T-helper 9 cell (primary cell): ENCODE results near the gene NEK4.
"Not testable (repeated sequence)": the region's sequence is repeated elsewhere in the genome, so short reads cannot be mapped to it uniquely, and the experiment has no call there.

ENCODE experiments used
- DNase-seq: peaks from one replicate; pipeline ENCODE4 v3.0.0-alpha.2; 2020

Gene NEK4

GRCh38 chr3:52695798-52696671 is 74.7 kb downstream of the NEK4 start:
- DNase-seq = no peak

DNA sequence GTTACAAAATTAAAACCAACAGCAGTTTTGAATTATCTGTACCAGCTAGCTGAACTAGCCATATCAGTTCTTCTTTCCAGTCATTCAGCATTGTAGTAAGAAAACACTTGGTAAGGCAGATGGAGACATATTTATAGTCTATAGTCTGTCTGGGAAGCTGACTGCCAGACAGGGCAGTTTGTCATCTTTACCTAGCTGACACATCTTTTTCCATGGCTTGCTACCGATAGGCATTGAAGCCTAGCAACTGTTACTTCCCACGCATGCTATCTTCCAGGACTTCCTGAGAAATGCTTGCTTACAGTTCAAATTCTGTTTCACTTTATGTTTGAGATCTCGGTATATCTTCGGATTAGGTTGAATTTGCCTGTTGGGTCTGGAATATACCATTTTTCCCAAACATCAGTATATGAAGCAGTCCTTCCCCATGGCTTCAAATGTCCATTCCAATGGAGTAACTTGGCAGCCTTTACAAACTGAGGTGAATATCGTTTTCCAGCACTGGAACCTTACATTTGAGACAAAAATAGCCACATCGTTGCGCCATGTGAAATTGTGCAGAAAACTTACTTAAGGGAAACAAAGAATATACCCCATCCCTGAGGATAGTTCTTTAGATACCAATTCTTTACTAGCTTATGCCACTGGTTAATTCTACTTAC is 76.1 kb downstream of the NEK4 start:
- DNase-seq = no peak

DNA sequence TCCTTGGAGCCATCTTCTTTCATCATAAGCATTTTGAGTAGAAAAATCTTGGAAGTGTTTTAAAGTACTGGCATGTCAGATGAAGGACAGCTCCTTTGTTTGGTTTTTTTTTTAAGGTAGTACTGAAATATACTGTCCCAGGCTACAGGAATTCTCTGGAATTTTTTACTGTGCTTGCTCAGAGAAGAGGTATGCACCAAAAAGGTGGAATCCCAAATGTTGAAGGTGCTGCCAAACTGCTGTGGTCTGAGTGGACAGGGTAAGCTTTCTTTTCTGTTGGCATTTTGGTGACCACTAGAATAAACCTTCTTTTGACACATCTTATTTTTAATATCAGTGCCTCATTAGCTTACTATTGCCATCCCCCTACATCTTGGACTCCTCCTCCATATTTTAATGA is 77.7 kb downstream of the NEK4 start:
- DNase-seq = no peak

DNA sequence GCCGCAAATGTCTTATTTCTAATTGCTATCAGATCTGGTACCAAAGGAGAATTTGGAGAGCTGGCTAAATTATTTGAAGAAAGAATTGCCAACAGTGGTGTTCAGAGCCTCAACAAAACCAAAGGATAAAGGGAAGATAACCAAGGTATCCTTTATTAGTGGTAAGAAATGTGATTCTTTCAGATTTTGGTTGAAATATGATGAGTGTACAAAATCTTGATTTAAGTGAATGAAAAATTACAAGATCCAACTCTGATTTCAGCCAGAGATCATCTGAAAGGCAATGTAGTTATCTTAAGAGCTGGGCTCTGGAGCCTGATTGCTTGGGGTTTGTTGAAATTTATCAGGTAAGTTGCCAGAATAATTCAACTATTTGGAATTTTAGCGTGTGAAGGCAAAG is 80.2 kb downstream of the NEK4 start:
- no peak for DNase-seq

- DNase-seq = no peak
Measured at GRCh38 chr3:52689151-52689550, 81.6 kb downstream of the NEK4 start.

- no peak for DNase-seq
Measured at GRCh38 chr3:52688266-52688665, 82.5 kb downstream of the NEK4 start.

- peak; percentile 86 for DNase-seq
Measured at GRCh38 chr3:52685709-52686691, 84.7 kb downstream of the NEK4 start, which contains the start of the genes GNL3 and PBRM1. TSS of gene GNL3 (plus strand) at chr3:52686032. CDS start at chr3:52686093, 61 bp downstream. TSS of gene PBRM1 (minus strand) at chr3:52685913.

DNA sequence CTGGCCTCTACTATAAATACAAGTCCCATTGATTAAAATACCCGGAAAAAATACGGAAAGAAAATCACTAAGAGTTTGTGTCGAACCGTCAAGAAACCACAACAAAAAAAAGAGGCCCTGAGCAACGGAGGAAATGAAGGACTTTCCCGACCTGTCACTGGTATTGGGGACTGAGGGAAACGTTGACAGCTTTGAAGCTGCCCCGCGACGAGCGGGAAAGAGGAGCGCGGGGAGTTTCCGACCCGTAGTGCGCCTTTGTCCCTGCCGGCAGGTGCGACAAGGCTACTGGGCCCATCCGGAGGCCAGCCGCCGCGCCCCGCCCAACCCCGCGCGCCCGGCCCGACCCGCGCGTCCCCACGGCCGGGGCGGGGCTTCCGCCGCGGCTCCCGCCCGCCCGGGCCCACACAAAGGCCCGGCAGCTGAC is 85.4 kb downstream of the NEK4 start:
- peak; percentile 72 for DNase-seq

- no peak for DNase-seq
Measured at GRCh38 chr3:52684184-52684583, 86.6 kb downstream of the NEK4 start.

DNA sequence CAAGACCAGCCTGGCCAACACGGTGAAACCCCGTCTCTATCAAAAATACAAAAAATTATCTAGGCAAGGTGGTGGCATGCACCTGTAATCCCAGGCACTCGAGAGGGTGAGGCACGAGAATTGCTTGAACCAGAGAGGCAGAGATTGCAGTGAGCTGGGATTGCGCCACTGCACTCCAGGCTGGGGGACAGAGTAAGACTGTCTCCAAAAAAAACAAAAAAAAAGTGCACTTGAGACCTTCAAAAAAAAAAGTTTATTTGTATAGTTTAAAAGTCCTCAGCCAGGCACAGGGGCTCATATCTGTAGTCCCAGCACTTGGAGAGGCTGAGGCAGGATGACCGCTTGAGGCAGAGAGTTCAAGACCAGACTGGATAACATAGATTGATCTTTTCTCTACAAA is 87.1 kb downstream of the NEK4 start:
- DNase-seq = no peak

DNA sequence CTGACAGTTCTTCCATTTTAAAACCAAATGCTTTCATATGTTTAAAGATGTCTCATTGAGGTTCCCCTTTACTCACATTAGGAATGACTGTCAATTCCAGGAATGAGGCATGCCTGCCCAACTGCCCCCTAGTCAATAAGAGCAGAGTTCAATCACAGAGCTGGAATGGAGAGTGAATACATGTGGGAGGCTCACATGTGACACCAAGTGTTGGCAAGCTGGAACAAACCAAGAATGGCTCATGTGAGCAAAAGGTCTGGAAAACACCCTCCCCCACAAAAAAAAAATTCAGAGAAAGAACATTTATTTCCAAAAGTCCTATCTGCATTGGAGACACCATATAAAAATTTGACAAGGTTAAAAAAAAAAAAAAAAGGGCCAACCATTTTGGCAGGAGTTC is 88.7 kb downstream of the NEK4 start:
- no peak for DNase-seq

GRCh38 chr3:52681596-52681995 is 89.1 kb downstream of the NEK4 start:
- no peak for DNase-seq

- DNase-seq = no peak
Measured at GRCh38 chr3:52679811-52680210, 90.9 kb downstream of the NEK4 start.

DNA sequence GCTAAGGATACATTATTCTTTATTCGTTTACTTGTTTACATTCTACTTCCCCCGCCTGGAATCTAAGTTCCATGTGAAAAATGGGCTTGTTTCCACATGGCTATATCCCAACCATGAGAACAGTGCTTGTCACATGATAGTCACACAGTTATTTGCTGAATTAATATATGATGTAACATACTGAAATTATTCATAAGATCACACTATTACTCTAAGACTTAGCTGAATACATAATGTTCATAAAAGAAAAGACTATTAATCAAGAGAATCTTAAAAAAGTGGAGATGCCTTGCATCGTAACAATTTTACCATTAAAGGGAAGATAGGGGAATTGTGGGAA is 91.6 kb downstream of the NEK4 start:
- DNase-seq = no peak

DNA sequence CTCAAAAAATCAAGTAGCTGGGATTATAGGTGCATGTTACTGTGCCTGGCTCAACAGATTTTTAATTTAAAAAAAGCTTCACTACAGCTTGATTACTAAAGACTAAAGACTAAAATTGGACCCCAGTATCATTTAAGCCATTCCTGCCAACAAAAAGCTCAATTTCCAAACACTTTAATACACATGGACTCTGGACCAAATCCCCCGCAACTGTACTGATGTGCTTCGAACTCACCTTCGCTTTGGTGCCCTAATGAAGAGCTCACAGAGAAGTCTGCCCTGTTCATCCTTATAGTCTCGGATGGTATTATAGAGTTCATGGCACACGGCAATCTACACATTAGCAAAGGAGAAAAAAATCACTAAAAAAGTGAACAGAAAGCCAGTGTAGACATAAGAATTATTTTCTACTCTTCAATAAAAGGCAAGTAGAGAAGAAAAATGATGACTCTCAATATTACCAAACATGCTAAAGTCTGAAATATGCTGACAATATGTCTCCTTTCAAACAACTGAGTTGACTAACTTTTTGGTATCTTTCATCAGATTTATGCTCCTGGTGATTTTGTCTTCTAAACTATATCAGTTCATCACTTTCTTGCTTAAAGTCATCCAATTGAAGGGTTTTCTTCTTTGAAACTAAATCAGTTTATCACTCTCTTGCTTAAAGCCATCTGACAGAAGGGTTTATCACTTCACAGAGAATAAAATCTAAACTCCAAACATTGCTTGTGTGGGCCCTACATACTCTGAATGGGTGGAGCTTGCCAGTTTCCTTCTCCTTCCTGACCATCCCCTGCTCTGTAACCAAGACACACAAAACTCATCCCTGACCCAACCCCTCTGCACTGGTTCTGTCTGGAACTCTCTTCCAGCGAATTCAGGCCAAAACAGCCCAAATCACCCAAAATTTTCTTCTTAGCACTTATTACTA is 92.2 kb downstream of the NEK4 start:
- no peak for DNase-seq

- DNase-seq = not testable (repeated sequence)
Measured at GRCh38 chr3:52676201-52676600, 94.5 kb downstream of the NEK4 start.

DNA sequence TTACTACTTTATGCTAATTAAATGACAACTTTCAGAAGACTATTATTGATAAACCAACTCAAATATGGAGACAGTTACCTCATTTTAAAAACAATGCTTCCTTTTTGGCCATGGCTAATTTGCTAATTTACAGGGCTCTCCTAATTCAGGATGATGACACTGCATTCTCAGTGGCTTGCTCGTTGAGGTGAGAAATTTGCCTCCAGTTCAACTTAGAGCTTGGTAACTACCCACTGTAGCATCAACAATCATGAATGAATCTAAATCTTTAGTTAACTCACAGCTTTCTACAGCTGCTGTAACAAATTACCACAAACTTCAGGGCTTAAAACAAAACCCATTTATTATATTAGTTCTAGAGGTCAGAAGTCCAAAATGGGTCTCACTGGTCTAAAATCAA is 99.1 kb downstream of the NEK4 start:
- no peak for DNase-seq

DNA sequence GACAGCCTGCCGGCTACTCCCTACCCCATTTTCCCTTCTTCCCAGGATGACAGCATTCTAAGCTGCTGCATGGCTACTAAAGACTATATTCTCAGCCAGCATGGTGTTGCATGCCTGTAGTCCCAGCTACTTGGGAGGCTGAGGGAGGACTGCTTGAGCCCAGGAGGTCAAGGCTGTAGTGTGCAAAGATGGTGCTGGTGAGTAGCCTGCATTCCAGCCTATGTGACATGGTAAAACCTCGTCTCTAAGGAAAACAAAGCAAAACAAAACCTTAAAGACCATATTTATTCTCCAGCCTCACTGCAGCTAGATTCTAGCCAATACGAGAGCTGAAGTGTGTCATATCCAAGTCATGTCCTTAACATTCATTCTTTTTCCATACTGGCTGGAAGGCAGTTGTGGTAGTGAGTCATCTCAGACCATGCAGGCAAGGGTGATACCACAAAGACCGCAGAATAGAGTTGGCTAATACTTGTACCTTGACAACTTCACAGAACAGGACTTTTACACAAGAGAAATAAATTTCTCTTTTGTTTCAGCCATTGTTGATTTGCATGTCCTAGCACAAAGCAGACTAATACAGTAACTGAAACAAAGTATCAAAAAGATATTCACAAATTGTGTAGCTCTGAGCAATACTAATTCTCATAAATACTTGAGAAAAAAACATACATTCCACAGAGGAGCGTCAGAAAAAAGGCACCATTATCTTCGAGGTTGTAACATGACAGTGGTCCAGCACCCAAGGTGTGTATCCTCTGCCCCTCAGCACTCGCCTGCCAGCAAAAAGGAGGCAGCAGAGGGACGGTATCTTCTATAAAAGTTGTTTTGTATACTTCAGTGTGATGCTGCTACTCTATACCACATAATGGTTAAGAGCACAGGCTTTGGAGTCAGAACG is 99.9 kb downstream of the NEK4 start:
- no peak for DNase-seq

DNA sequence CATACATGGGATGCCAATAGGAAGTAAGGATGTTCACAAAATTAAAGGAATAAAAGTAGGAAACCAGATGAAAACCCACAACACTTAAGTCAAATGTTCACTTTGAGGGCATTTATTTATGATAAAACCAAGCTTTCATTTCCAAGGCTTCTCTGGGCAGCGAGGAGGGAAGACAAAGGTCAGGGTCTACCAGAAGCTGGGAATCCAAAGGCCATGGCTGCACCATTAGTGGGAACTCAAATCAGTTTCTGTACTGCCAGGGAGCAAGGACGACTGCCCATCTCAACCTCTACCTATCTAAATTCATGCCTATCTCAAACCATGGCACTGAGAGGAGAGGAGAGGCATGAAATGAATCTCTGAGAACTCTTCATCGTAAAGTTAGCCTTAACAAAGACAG is 107.6 kb downstream of the NEK4 start:
- DNase-seq = no peak

- DNase-seq = no peak
Measured at GRCh38 chr3:52660046-52660445, 110.7 kb downstream of the NEK4 start.
